GM19043 (cell line): ENCODE measurements around the gene GBP6.
"Not testable (repeated sequence)": the region's sequence is repeated elsewhere in the genome, so short reads cannot be mapped to it uniquely, and the experiment has no call there.

ENCODE experiments used
- ATAC-seq: cut with Tn5 transposase; IDR thresholded peaks from one replicate; pipeline ENCODE4 v1.9.1; 2021; ENCODE audit warnings: low read depth; ENCODE audit not compliant: unreplicated experiment

Gene GBP6, protein sequence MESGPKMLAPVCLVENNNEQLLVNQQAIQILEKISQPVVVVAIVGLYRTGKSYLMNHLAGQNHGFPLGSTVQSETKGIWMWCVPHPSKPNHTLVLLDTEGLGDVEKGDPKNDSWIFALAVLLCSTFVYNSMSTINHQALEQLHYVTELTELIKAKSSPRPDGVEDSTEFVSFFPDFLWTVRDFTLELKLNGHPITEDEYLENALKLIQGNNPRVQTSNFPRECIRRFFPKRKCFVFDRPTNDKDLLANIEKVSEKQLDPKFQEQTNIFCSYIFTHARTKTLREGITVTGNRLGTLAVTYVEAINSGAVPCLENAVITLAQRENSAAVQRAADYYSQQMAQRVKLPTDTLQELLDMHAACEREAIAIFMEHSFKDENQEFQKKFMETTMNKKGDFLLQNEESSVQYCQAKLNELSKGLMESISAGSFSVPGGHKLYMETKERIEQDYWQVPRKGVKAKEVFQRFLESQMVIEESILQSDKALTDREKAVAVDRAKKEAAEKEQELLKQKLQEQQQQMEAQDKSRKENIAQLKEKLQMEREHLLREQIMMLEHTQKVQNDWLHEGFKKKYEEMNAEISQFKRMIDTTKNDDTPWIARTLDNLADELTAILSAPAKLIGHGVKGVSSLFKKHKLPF

DNA sequence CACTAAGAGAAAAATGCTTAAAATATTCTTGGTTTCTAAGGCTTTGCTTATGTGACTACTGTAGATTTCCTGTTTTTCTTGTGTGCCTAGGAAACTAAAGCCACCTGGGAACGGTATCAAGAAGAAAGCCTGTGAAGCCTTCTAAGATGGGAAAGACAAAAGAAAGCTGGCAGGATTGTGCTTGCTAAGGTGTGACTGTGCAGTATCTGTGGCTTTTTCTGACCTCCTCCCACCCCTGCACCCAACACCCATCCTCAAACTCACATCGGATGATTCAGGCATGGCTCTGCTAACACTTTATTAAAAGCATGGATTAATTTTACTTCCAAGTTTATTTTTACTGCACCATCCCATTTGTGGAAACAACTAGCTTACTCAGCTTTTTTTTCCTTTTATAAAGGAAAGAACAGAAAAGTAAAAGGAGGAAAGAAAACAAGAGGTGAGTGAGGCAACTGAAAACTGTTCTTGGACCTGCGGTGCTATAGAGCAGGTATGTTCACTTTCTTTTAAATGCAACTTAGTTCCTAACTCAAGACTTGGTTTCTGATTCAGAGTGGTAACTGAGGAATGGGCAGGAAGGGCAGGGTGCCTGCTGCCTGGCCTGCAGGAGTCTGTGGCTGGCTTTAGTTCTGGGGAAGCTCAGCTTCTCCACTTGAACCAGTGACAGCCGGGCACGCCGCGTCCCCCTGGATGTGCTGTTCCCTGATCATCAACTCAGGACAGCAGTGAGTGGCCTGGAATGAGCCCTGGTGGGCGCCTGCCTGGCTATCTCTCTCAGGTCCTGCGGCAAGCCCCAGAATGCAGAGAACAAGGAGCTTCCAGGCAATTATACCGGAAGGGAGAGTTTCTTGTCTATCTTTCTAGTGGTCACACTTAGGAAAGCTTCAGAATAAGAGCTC lies at the start of gene GBP6:
TSS of gene GBP6 (plus strand) at position 422 of the 899 bp plus-strand sequence. CDS start 4,493 bp downstream, outside the sequence.
- ATAC-seq = peak; percentile 23

DNA sequence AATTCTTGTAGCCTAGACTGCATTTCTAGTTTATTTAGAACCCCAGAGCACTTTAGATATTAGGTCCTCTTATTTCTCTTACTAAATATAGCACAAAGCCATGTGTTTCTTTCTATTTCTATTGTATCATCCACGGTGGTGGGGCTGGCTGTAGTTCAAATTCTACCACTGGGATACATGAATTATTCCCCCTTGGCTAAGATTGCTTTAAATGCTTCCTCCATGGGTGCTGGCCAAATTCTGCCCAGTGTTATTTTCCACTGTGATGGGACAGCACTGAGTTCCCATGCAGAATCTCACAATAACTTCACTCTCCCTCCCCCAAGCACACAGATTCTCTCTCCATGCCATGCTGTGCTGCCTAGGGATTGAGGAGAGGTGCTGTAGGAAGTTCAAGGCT lies 41.5 kb upstream of the GBP6 start:
- ATAC-seq = no peak

DNA sequence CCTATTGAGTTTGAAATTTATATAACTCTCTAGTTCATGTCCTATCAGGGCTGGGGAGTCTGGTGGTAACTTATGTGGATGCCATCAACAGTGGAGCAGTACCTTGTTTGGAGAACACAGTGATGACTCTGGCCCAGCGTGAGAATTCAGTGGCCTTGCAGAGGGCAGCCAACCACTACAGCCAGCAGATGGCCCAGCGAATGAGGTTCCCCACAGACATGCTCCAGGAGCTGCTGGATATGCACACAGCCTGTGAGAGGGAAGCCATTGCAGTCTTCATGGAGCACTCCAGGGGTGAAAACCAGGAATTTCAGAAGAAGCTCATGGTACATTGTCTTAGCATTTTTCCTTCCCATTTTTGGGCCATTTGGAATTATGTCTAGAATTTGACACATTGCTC lies 32.0 kb upstream of the GBP6 start:
- no peak for ATAC-seq

DNA sequence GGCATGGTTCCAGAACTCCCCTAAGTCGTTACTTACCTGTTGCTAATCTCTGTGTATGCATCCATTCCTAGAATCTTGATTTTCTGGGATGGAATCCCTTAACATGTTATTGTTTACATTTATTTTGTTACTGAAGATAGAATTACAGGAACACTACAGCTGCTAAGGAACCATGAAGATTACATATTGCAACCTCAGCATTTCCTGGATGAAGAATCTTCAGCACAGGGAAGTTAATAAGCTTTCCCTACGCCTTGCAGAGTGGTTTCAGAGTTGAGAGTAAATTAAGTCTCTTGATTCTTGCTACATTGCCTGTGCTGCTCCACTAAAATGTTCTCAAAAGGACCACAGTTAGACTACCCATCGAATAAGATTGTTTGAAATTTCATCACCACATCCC lies 31.4 kb upstream of the GBP6 start:
- ATAC-seq = no peak

DNA sequence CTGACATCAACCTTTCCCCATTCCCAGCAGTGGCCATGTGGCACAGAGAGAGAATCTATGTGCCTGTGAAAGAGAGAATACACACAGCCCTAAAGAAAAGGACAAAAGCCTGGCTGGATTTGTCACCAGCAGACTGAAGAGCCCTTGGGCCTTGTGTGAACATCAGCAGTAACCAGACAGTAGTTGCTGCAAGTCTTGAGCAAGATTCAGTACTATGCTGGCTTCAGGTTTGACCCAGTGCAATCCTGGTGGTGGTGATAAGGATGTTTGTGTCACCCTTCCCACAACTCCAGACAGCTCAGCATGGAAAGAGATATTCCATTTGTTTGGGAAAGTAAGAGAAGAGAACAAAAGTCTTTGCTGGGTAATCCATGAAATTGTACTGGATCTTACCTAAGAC lies 28.4 kb upstream of the GBP6 start:
- ATAC-seq = no peak

DNA sequence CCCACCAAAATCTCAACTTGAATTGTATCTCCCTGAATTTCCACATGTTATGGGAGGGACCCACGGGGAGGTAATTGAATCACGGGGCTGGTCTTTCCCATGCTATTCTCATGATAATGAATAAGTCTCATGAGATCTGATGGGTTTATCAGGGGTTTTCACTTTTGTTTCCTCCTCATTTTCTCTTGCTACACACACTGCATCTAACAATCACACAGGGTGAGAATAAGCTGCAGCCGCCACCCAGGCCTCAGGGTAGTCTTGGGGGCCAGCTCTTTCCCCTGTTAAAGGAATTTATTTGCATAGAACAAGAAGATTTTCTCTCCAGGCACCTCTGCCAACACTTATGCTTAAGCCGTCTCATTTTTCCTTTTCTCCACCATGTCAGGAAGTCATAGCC lies 26.0 kb upstream of the GBP6 start:
- ATAC-seq = no peak

DNA sequence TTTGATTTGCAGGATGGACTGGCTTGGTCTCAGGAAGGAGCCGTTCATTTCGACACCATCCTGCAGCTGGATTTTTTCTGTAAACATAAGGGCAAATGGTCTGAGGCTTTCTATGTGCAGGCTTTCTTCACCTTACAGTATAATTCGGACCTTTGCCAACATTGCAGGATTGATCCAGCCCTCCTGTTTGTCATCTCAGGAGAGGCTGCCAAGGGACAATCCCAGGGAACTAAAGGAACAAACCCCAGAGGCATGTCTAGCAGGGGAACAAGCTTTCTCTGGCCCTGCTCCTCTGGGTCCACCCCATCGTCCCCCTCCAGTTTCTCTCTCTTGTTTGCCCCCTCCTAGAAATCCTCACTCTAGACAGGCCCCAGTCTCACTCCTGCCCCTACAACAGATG lies 24.8 kb upstream of the GBP6 start:
- ATAC-seq = no peak

DNA sequence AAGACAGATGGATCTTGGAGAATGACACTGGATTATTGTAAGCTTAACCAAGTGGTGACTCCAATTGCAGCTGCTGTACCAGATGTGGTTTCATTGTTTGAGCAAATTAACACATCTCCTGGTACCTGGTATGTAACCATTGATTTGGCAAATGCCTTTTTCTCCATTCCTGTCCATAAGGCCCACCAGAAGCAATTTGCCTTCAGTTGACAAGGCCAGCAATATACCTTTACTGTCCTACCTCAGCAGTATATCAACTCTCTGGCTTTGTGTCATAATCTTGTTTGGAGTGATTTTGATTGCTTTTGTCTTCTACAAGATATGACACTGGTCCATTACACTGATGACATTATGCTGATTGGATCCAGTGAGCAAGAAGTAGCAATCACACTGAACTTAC lies 18.4 kb upstream of the GBP6 start:
- not testable (repeated sequence) for ATAC-seq

DNA sequence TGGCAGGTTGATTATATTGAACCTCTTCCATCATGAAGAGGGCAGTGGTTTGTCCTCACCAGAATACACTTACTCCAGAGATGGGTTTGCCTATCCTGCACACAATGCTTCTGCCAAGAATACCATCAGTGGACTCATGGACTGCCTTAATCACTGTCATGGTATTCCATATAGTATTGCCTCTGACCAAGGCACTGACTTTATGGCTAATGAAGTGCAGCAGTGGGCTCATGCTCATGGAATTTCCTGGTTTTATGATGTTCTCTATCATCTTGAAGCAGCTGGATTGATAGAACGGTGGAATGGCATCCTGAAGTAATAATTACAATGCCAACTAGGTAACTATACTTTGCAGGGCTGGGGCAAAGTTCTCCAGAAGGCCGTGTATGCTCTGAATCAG lies 16.6 kb upstream of the GBP6 start:
- ATAC-seq = no peak

DNA sequence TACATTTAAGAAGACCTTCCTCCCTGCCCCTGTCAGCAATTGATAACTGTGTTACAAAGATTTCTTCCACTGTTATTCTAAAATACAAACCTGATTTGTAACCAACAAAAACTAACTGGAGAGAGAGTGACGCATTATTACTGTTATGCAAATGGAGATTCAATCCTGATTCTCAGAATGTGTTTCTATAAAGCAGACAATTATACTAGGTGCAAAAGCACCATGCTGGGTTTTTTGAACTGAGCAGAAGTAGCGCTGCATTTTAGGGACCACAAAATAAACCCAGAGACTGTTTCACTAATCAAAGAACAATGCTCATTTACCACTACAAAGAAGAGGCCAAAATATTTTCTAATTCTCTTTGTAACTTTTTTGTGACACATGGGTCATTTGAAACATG lies 13.6 kb upstream of the GBP6 start:
- ATAC-seq = no peak

DNA sequence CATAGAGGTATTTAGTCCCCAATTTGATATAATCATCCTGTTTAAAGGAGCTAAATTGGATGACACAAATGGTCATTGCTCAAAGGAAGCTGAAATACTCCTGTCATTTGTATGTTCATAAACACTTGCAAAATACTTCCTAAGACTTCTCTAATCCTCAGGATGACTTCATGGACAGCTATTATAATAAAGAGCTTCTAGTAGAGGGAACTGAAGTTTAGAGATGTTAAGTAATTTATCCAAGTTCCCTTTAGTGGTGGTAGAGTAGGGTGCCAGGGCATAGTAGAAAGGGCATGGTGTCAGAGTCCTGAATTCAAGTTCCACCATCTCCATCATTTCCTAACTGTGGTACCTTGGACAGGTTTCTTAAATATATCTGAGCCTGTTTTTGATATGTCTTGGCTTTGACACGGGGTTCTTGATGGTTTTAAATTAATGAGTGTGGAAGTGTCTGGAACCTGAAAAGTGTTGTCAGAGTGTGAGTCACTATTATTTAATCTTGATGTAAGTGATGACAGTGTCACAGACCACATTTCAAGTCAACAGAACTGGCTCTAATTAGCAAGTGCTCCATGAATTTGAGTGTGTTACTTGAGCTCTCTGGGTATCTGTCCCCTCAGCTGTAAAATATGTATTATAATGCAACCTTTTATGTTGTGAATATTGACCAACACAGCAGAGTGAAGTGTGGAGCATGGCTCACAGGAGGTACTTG lies 12.1 kb upstream of the GBP6 start:
- ATAC-seq = no peak

DNA sequence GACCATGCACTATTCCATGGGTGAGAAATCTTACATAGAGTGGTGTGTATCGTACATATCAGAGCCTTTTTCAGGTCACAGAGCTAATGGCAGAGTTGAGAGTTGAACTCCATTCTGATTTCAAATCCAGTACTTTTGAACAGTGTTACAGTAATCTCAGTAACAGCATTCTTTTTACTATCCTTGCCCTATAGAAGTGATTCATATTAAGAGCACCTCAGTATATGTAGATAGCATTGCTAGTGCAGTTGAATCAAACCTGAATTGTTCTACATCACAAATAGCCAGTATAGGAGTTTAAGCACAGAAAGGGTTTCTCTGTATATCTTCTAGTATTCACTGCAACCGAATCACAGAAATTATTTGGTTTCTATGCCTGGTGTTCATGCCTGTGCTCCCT lies 11.4 kb upstream of the GBP6 start:
- no peak for ATAC-seq

DNA sequence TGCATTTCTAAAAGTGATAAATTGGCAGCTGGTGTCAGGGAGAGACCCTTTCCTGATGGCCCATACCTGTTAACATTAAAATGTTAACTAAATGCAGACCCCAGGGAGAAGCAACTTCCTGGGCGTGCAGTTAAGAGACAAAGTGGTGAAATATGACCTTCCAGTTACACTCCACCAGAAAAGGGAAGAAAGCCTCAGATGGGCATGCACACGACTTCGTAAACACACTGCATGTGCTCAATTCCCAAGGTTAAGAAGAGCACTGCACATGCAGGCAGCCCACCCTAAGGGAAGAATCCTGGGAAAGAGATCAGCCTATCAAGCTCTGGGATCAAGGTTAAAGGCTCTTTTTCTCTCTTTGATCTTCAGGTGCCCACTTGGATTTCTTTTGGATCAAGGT lies 9.7 kb upstream of the GBP6 start:
- no peak for ATAC-seq

DNA sequence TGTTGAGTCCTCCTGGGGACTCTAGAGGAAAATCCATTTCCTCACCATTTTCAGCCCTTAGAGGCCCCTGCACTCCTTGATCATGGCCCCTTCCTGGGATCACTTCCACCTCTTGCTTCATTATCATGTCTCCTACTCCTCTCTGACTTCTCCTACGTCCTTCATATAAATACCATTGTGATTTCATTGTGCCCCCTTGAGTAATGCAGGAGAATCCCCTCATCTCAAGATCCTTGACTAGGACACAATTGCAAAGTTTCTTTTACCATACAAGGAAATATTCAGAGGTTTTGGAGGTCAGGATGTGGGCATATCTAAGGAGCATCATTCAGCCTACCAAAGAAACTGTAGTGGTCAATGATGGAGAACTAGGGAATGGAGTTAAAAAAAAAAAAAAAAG lies 8.8 kb upstream of the GBP6 start:
- no peak for ATAC-seq

DNA sequence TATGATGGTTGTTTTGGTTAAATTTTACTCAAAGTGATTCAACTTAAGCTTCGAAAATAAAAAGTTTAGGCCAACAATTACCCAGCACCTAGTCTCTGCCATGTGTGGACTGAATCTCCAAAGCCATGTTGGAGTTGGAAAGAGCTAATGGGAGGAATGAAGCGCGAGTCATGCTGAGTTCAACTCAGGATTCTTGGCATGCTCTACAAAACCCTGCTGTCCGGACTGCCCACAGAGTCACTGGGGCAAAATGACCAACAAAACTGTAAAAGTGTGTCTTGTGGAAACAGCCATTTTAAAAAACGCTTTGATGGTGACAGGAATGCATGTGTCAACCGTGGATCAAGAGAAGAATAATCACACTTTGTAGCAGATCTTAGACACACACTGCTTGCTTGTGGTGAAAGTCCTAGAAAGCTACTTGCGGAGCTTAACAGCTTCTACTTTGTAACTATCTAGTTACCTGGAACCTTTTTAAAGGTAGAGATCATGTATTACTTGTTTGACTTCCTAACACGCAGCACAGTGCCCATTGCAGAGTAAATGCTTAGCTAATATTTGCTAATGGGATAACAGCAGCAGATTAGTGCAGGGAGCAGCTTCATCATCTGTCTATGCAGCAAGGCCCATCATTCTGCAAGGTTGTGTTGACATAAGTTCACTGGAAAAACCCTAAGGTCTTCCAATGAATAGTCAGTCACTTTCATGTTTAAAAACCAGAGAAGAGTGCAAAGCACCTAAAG lies 7.0 kb upstream of the GBP6 start:
- no peak for ATAC-seq

DNA sequence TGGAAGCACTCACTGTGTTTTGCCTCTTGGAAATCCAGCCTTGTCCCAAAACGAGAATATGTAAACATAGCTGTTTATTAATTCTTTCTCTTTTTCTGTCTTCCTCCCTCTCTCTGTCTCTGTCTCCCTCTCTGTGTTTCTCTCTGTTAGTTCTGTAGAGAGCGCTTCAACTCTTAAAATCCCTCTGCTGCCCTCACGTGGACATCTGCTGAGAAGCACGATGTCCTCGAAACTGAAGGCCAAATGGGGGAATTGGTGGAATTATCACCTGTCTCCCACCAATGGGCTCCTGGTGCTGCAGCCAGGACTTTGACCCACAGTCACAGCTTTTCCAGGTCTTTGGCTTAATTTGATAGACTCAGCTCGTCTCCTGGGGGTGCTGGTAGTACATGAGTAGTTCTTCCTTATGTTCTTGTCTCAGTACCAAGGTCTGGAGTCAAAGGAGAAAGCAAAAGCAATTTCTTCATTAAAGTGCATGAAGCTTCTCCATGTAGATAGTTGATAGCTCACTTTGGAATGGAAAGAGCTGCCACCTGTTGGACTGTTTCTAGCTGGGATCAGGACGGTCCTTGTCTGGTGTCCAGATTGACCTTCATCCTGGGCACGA lies 5.5 kb upstream of the GBP6 start:
- peak; percentile 67 for ATAC-seq

DNA sequence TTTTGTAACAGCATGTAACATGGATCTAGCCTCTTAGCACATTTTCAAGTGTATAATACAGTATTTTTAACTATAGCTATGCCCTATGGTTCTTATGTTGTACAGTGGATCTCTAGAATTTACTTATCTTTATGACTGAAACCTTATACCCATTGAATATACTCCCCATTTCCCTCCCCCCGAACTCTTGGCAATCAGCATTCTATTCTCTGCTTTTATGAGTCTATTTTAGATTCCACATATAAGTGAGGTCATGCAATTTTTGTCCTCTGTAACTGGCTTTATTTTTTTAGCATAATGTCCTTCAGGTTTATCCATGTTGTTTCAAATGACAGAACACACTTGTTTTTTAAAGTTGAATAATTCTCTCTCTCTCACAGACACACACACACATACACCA lies 3.1 kb upstream of the GBP6 start:
- ATAC-seq = no peak

DNA sequence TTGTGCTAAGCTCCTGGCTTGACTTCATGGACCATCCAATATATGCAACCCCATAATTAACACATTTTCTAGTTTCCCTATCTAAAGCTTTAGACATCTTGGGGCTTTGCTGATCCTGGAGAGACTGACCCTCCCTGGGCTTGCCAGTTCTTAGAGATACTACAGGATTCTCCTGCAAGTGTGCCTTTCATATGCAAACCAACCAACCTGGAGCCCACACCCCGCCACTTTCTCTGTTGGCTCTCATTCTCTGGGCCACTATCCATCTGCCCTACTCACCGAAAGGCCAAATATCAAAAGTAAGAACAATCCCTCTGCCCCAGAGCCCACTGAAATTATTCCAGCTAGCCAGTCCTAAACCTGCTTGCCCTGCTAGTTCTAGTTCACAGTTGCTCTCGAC lies 2.2 kb upstream of the GBP6 start:
- ATAC-seq = no peak

DNA sequence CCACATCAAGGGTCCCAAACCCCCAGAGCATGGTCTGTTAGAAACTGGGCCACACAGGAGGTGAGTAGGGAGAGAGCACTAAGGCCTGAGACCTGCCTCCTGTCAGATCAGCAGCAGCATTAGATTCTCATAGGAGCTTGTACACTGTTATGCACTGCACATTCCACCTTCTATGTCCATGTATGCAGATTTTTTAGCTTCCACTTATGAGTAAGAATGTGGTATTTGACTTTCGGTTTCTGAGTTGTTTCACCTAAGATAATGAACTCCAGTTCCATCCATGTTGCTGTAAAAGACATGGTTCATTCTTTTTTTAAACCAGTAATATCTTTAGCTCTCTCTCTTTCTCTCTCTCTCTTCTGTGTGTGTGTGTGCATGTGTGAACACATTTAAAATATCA lies 663 bp upstream of the GBP6 start:
- ATAC-seq = peak; percentile 95
